DOHH2 (cell line): ENCODE results near the gene CAPRIN1.

Experiments used
- H3F3A ChIP-seq: fragments of 200-600 bp; sonication (generic), shearing (Covaris generic); 2 replicates; pipeline ENCODE4 v1.6.0; 2016; ENCODE audit warnings: antibody characterized with exemption, mild to moderate bottlenecking; ENCODE audit not compliant: control insufficient read depth, insufficient read depth
- H3K27ac ChIP-seq: fragments of 200-600 bp; sonication (generic); 2 replicates; pipeline ENCODE4 v1.5.1; 2014; ENCODE audit warnings: low read depth, mild to moderate bottlenecking, low read length, moderate library complexity
- H3K27me3 ChIP-seq: fragments of 200-600 bp; sonication (generic); 2 replicates; pipeline ENCODE4 v1.6.1; 2014; ENCODE audit warnings: mild to moderate bottlenecking, low read length, mixed read lengths; ENCODE audit not compliant: control insufficient read depth
- H3K36me3 ChIP-seq: fragments of 200-600 bp; sonication (generic); 2 replicates; pipeline ENCODE4 v1.6.1; 2014; ENCODE audit warnings: mild to moderate bottlenecking, low read length, moderate library complexity, mixed read lengths; ENCODE audit not compliant: control insufficient read depth
- H3K4me1 ChIP-seq: fragments of 200-600 bp; sonication (generic); 2 replicates; pipeline ENCODE4 v1.6.1; 2014; ENCODE audit warnings: mild to moderate bottlenecking, low read length, mixed read lengths; ENCODE audit not compliant: control insufficient read depth
- H3K4me2 ChIP-seq: fragments of 200-600 bp; sonication (generic); 2 replicates; pipeline ENCODE4 v1.6.0; 2014; ENCODE audit warnings: mild to moderate bottlenecking, low read length, moderate library complexity
- H3K4me3 ChIP-seq: fragments of 200-600 bp; sonication (generic); 2 replicates; pipeline ENCODE4 v1.5.1; 2014; ENCODE audit warnings: mild to moderate bottlenecking, low read length, mixed read lengths
- H3K79me2 ChIP-seq: fragments of 200-600 bp; sonication (generic); 2 replicates; pipeline ENCODE4 v1.6.1; 2014; ENCODE audit warnings: mild to moderate bottlenecking, low read length, mixed read lengths; ENCODE audit not compliant: control insufficient read depth
- H3K9me2 ChIP-seq: fragments of 200-600 bp; sonication (generic); replicated peaks from 2 replicates; pipeline ENCODE4 v1.6.1; 2014; ENCODE audit warnings: mild to moderate bottlenecking, low read length, mixed read lengths; ENCODE audit not compliant: control insufficient read depth
- H3K9me3 ChIP-seq: fragments of 200-600 bp; sonication (generic); 2 replicates; pipeline ENCODE4 v1.6.1; 2014; ENCODE audit warnings: antibody characterized with exemption, low read length, mixed read lengths; ENCODE audit not compliant: control insufficient read depth, insufficient read depth
- H4K20me1 ChIP-seq: fragments of 200-600 bp; sonication (generic); 2 replicates; pipeline ENCODE4 v1.6.0; 2014; ENCODE audit warnings: low read depth, mild to moderate bottlenecking, antibody characterized with exemption, low read length, moderate library complexity; ENCODE audit not compliant: control insufficient read depth, insufficient read depth
- EZH2phosphoT487 ChIP-seq: fragments of 200-600 bp; sonication (generic); IDR thresholded peaks from 2 replicates; pipeline ENCODE4 v1.6.1; 2017; ENCODE audit warnings: borderline replicate concordance, mild to moderate bottlenecking, antibody characterized with exemption, low read length, moderate library complexity, mixed read lengths
- TF ChIP-seq, protein P1 (sequence below): fragments of 200-600 bp; sonication (generic); IDR thresholded peaks from one replicate; pipeline ENCODE4 v1.5.1; 2014; ENCODE audit warnings: antibody characterized with exemption, mild to moderate bottlenecking, low read depth, low read length; ENCODE audit not compliant: poor library complexity, severe bottlenecking

Gene CAPRIN1

DNA sequence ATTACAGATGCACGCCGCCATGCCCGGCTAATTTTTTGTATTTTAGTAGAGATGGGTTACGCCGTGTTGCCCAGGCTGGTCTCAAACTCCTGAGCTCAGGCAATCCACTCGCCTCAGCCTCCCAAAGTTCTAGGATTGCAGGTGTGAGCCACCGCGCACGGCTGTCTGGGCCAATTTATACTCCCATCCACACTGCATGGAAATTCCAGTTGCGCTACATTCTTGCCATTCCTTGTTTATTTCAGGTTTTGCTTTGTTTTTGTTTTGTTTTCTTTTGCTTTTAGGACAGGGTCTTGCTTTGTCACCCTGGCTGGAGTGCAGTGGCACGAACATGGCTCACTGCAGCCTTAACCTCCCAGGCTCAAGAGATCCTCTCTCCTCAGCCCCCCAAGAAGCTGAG lies 11.0 kb upstream of the CAPRIN1 start:
- H4K20me1 ChIP-seq = no peaks in the 10 kb centered on the region

DNA sequence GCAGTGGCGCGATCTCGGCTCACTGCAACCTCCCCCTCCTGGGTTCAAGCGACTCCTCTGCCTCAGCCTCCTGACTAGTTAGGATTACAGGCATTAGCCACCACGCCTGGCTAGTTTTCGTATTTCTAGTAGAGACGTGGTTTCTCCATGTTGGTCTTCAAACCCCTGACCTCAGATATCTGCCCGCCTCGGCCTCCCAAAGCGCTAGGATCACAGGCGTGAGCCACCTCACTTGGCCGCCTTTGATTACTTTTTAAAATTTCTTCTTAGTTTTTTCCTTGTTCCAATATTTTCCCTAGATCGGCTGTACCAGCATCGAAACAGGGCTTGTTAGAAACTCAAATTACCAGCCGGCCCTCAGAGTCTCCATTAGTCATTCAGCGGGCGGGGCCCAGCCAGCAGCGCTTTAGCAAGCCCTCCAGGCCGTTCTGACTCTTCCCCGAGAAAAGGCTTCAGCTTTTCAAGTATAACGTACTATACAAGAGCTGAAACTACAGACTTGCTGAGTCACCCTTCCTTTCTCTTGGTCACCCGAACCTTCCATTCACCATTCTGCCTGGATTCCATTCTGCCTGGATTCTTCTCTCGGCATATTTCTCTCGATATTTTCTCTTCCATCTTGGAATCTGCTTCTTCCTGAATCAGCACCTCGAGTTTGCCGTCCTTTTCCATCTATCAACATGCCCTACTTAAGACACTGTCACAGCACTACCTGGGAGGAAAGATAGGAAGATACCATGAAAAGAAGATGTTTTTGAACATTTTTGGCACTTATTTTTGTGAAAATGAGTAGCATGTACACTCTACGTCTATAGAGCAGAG lies 6.7 kb upstream of the CAPRIN1 start:
- peaks cover 10% of the 10 kb centered on the region; the same call in 1 of the 2 replicates for H3K27me3 ChIP-seq
- H3K4me1 ChIP-seq = peaks cover 5% of the 10 kb centered on the region; the same call in 1 of the 2 replicates
- H3K36me3 ChIP-seq = no peaks in the 10 kb centered on the region
- no peak overlapping the region for H3K4me2 ChIP-seq
- no peaks in the 10 kb centered on the region for H3K79me2 ChIP-seq
- H3K27ac ChIP-seq = no peak overlapping the region
- H3K9me2 ChIP-seq = no peaks in the 10 kb centered on the region
- H3K4me3 ChIP-seq = no peak overlapping the region
- TF ChIP-seq, protein P1, sequence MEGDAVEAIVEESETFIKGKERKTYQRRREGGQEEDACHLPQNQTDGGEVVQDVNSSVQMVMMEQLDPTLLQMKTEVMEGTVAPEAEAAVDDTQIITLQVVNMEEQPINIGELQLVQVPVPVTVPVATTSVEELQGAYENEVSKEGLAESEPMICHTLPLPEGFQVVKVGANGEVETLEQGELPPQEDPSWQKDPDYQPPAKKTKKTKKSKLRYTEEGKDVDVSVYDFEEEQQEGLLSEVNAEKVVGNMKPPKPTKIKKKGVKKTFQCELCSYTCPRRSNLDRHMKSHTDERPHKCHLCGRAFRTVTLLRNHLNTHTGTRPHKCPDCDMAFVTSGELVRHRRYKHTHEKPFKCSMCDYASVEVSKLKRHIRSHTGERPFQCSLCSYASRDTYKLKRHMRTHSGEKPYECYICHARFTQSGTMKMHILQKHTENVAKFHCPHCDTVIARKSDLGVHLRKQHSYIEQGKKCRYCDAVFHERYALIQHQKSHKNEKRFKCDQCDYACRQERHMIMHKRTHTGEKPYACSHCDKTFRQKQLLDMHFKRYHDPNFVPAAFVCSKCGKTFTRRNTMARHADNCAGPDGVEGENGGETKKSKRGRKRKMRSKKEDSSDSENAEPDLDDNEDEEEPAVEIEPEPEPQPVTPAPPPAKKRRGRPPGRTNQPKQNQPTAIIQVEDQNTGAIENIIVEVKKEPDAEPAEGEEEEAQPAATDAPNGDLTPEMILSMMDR = no peak
- no peak for TF ChIP-seq EZH2phosphoT487
- no peaks in the 10 kb centered on the region for H4K20me1 ChIP-seq
- peaks cover 6% of the 10 kb centered on the region; the same call in 1 of the 2 replicates for H3F3A ChIP-seq
- H3K9me3 ChIP-seq = no peaks in the 10 kb centered on the region

More for the DNA sequence above, 11.0 kb upstream of the CAPRIN1 start:
- Histone ChIP-seq H3K27me3 (peaks cover 12% of the 10 kb centered on the region; the same call in 1 of the 2 replicates), H3K36me3 (no peaks in the 10 kb centered on the region), H3K9me3 (no peaks in the 10 kb centered on the region), H3K4me1 (no peaks in the 10 kb centered on the region), H3K79me2 (no peaks in the 10 kb centered on the region), H3F3A (no peaks in the 10 kb centered on the region), H3K4me2 (no peak overlapping the region), H3K4me3 (no peak overlapping the region), H3K9me2 (no peaks in the 10 kb centered on the region), H3K27ac (no peak overlapping the region)
- TF ChIP-seq, protein P1 = no peak
- TF ChIP-seq EZH2phosphoT487 = no peak

DNA sequence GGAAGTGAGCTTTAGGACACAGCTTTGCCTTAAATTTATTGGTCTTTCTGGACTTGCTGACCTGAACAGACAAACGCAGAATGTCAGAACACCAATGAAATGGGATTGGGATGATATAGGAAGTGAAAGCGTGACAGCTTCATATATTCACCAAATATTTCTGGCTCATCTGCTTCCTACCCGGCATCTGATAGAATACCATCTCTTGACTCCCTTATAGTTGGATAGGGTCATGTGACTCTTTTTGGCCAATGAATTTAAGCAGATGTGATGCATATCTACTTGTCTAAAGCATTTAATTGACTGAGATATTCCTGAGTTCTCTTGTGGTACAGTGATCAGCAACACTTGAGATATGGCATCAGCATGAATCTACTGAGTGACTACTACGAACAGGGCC lies 2.5 kb upstream of the CAPRIN1 start:
- H3K36me3 ChIP-seq = peaks cover 21% of the 10 kb centered on the region
- peaks cover 18% of the 10 kb centered on the region for H3K4me1 ChIP-seq
- no peaks in the 10 kb centered on the region for H3K9me3 ChIP-seq
- TF ChIP-seq, protein P1 = no peak
- no peak for TF ChIP-seq EZH2phosphoT487
- no peaks in the 10 kb centered on the region for H3K9me2 ChIP-seq
- peaks cover 15% of the 10 kb centered on the region for H3F3A ChIP-seq
- peaks cover 6% of the 10 kb centered on the region; the same call in 1 of the 2 replicates for H4K20me1 ChIP-seq
- peaks cover 5% of the 10 kb centered on the region; the same call in 1 of the 2 replicates for H3K27me3 ChIP-seq
- H3K79me2 ChIP-seq = peaks cover 26% of the 10 kb centered on the region
- no peak overlapping the region for H3K27ac ChIP-seq
- no peak overlapping the region for H3K4me2 ChIP-seq
- no peak overlapping the region for H3K4me3 ChIP-seq
